NCI-H128 (cell line): ENCODE data around the gene KRT12.

Experiments
- DNase-seq: peaks from one replicate; lab custom pipeline; 2025; ENCODE audit not compliant: unreplicated experiment; lab: John Stamatoyannopoulos, UW

Gene KRT12

GRCh38 chr17:40866838-40867237, at the start of gene KRT12:
Gene KRT12 (minus strand): TSS chr17:40867223. CDS start chr17:40867186, 37 bp downstream.
- no peak for DNase-seq

- no peak for DNase-seq
Measured at GRCh38 chr17:40916366-40916765, 49.3 kb upstream of the KRT12 start.

- no peak for DNase-seq
Measured at GRCh38 chr17:40915721-40916256, 48.8 kb upstream of the KRT12 start.

GRCh38 chr17:40915199-40915661, 48.2 kb upstream of the KRT12 start:
- DNase-seq = no peak

GRCh38 chr17:40914075-40914855, 47.2 kb upstream of the KRT12 start:
- DNase-seq = no peak

GRCh38 chr17:40912486-40913210, 45.6 kb upstream of the KRT12 start:
- DNase-seq = no peak

- no peak for DNase-seq
Measured at GRCh38 chr17:40910441-40910841, 43.4 kb upstream of the KRT12 start.

GRCh38 chr17:40909755-40910154, 42.7 kb upstream of the KRT12 start:
- no peak for DNase-seq

- peak; percentile 23 for DNase-seq
Measured at GRCh38 chr17:40909351-40909750, 42.3 kb upstream of the KRT12 start.

- DNase-seq = no peak
Measured at GRCh38 chr17:40906613-40907012, 39.6 kb upstream of the KRT12 start.

- no peak for DNase-seq
Measured at GRCh38 chr17:40905370-40905769, 38.3 kb upstream of the KRT12 start.

GRCh38 chr17:40903129-40903847, 36.3 kb upstream of the KRT12 start:
- no peak for DNase-seq

GRCh38 chr17:40902498-40902897, 35.5 kb upstream of the KRT12 start:
- DNase-seq = no peak

GRCh38 chr17:40901981-40902474, 35.0 kb upstream of the KRT12 start:
- no peak for DNase-seq

- DNase-seq = no peak
Measured at GRCh38 chr17:40900809-40901356, 33.9 kb upstream of the KRT12 start.

- no peak for DNase-seq
Measured at GRCh38 chr17:40896916-40897455, 30.0 kb upstream of the KRT12 start.

- DNase-seq = no peak
Measured at GRCh38 chr17:40895106-40895730, 28.2 kb upstream of the KRT12 start.

- no peak for DNase-seq
Measured at GRCh38 chr17:40888196-40888720, 21.2 kb upstream of the KRT12 start.

- DNase-seq = no peak
Measured at GRCh38 chr17:40886090-40886489, 19.1 kb upstream of the KRT12 start.
